Hepatocyte (in vitro differentiated cells): ENCODE results near the gene NUSAP1. TPM values are rescaled to one million over a fixed set of nuclear protein-coding genes. Genes with fewer than 3 reads are reported as not detected.
"Not testable (repeated sequence)": the region's sequence is repeated elsewhere in the genome, so short reads cannot be mapped to it uniquely, and the experiment has no call there.

Experiments
- DNase-seq: peaks from one replicate; pipeline ENCODE4 v3.0.0-alpha.2; 2016; ENCODE audit warnings: low spot score
- H2AFZ ChIP-seq: fragments of 200-600 bp; sonication (generic); 2 replicates; pipeline ENCODE4 v1.6.0; 2016; ENCODE audit warnings: antibody characterized with exemption, mild to moderate bottlenecking
- H3K27ac ChIP-seq: fragments of 200-600 bp; sonication (generic); 2 replicates; pipeline ENCODE4 v1.5.1; 2016; ENCODE audit warnings: mild to moderate bottlenecking
- H3K27me3 ChIP-seq: fragments of 200-600 bp; sonication (generic); 2 replicates; pipeline ENCODE4 v1.6.1; 2016
- H3K36me3 ChIP-seq: fragments of 200-600 bp; sonication (generic); replicated peaks from 2 replicates; pipeline ENCODE4 v1.5.1; 2016; ENCODE audit warnings: low read depth; ENCODE audit not compliant: insufficient read depth
- H3K4me1 ChIP-seq: fragments of 200-600 bp; sonication (generic); 2 replicates; pipeline ENCODE4 v1.5.1; 2016; ENCODE audit warnings: mild to moderate bottlenecking, moderate library complexity; ENCODE audit not compliant: insufficient read depth
- H3K4me2 ChIP-seq: fragments of 200-600 bp; sonication (generic); 2 replicates; pipeline ENCODE4 v1.6.0; 2016
- H3K4me3 ChIP-seq: fragments of 200-600 bp; sonication (generic); 2 replicates; pipeline ENCODE4 v1.5.1; 2016; ENCODE audit warnings: mild to moderate bottlenecking
- H3K79me2 ChIP-seq: fragments of 200-600 bp; sonication (generic); 2 replicates; pipeline ENCODE4 v1.6.0; 2017; ENCODE audit warnings: mild to moderate bottlenecking
- H3K9me2 ChIP-seq: fragments of 200-600 bp; sonication (generic); replicated peaks from 2 replicates; pipeline ENCODE4 v1.6.0; 2017; ENCODE audit warnings: mild to moderate bottlenecking; ENCODE audit not compliant: insufficient read depth
- H3K9me3 ChIP-seq: fragments of 200-600 bp; sonication (generic); 2 replicates; pipeline ENCODE4 v1.5.1; 2016; ENCODE audit warnings: low read depth, mild to moderate bottlenecking
- H4K20me1 ChIP-seq: fragments of 200-600 bp; sonication (generic); 2 replicates; pipeline ENCODE4 v1.6.0; 2016; ENCODE audit warnings: mild to moderate bottlenecking; ENCODE audit not compliant: insufficient read depth, poor library complexity, severe bottlenecking
- CTCF ChIP-seq: fragments of 200-600 bp; sonication (generic); IDR thresholded peaks from 2 replicates; pipeline ENCODE4 v1.5.1; 2016; ENCODE audit warnings: antibody characterized with exemption, mild to moderate bottlenecking; ENCODE audit not compliant: poor library complexity
- EZH2 ChIP-seq: fragments of 200-600 bp; sonication (generic); IDR thresholded peaks from 2 replicates; pipeline ENCODE4 v1.6.1; 2016; ENCODE audit warnings: antibody characterized with exemption, mild to moderate bottlenecking, borderline replicate concordance
- EZH2phosphoT487 ChIP-seq: fragments of 200-600 bp; sonication (generic); IDR thresholded peaks from one replicate; pipeline ENCODE4 v1.6.1; 2018; ENCODE audit warnings: antibody characterized with exemption, mild to moderate bottlenecking, low read depth, moderate library complexity; ENCODE audit not compliant: unreplicated experiment, severe bottlenecking
- WGBS: methylation state at CpG from one replicate; pipeline ENCODE4 v1.1.6; 2016; ENCODE audit warnings: low lambda C conversion rate; ENCODE audit errors: missing lambda C conversion rate; 5-methylcytosine and 5-hydroxymethylcytosine counted together
- polyA plus RNA-seq: library from polyadenylated mRNA; unstranded; fragments of >200 nt; fragmentation: Nextera tagmentation; extraction: Ambion mirVana; gene quantifications from 2 replicates; pipeline ENCODE4 v1.2.1, GENCODE V29; 2016
- total RNA-seq: library from RNA; depleted of rRNA; stranded (reverse); fragments of >200 nt; gene quantifications from 2 replicates; pipeline ENCODE4 v1.2.3, GENCODE V29; 2014

NUSAP1 gene
- 25.9 and 26.6 TPM in 2 replicates for total RNA-seq
- 20.2 and 29.2 TPM in 2 replicates for polyA plus RNA-seq

- TF ChIP-seq EZH2 (no peak), CTCF (peak; percentile 73)
- WGBS: under 1% methylated on average over 59 of the region's 64 CpGs
- Histone ChIP-seq H3K27ac (peak within 1 kb of the TSS; percentile 39), H3K4me2 (peak within 1 kb of the TSS; percentile 72), H4K20me1 (no peaks in the 10 kb centered on the region), H2AFZ (peak within 1 kb of the TSS; percentile 62), H3K79me2 (peaks cover 35% of the 10 kb centered on the region), H3K27me3 (no peaks in the 10 kb centered on the region), H3K9me3 (no peaks in the 10 kb centered on the region), H3K4me3 (peak within 1 kb of the TSS; percentile 51), H3K4me1 (no peaks in the 10 kb centered on the region), H3K9me2 (no peaks in the 10 kb centered on the region), H3K36me3 (no peaks in the 10 kb centered on the region)
- peak; percentile 100 for DNase-seq
These were observed at the start of gene NUSAP1, which contains the start of gene OIP5 for GRCh38 chr15:41332194-41333025. Gene NUSAP1, plus strand, starts transcription at chr15:41332881. Its CDS starts 77 bp downstream, at chr15:41332958. Gene OIP5, minus strand, starts transcription at chr15:41332591. Its CDS starts 30 bp downstream, at chr15:41332561.

- H3K27ac ChIP-seq: peak overlapping the region; percentile 78
- peaks cover 41% of the 10 kb centered on the region for H3K79me2 ChIP-seq
- WGBS: 48% methylated on average over 19 of the region's 19 CpGs
- not testable (repeated sequence) for DNase-seq, H3K4me1 ChIP-seq, H3K27me3 ChIP-seq, H3K9me3 ChIP-seq, H3K36me3 ChIP-seq, H4K20me1 ChIP-seq, H3K9me2 ChIP-seq
- H3K4me2 ChIP-seq: peak overlapping the region; percentile 63
- peak overlapping the region; percentile 18 for H2AFZ ChIP-seq
- peak overlapping the region; percentile 0 for H3K4me3 ChIP-seq
These were observed 49.6 kb upstream of the NUSAP1 start for GRCh38 chr15:41282980-41283652.

GRCh38 chr15:41283653-41284426 is 48.8 kb upstream of the NUSAP1 start:
- 1% methylated on average over 46 of the region's 61 CpGs for WGBS
- Histone ChIP-seq H4K20me1 (no peaks in the 10 kb centered on the region), H3K27me3 (no peaks in the 10 kb centered on the region), H3K36me3 (no peaks in the 10 kb centered on the region), H3K4me3 (peak overlapping the region; percentile 46), H3K4me1 (no peaks in the 10 kb centered on the region), H3K9me3 (no peaks in the 10 kb centered on the region), H3K79me2 (peaks cover 48% of the 10 kb centered on the region), H3K4me2 (peak overlapping the region; percentile 90), H3K27ac (peak overlapping the region; percentile 88), H3K9me2 (no peaks in the 10 kb centered on the region), H2AFZ (peak overlapping the region; percentile 39)
- TF ChIP-seq EZH2: no peak
- no peak for TF ChIP-seq CTCF
- TF ChIP-seq EZH2phosphoT487: no peak
- peak; percentile 99 for DNase-seq
